ENCODE data around the gene DIP2B. TPM values are rescaled to one million over a fixed set of nuclear protein-coding genes. Genes with fewer than 3 reads are reported as not detected.

DIP2B gene
- total RNA-seq, 1 donor from 2014 or later: 37.1 TPM

GRCh38 chr12:50620109-50620977 lies 115.6 kb downstream of the DIP2B start:
- Histone ChIP-seq H2AFZ (replicated peaks) (no peak overlapping the region), H3K27me3 (no peaks in the 10 kb centered on the region), H3K9ac (no peak overlapping the region), H3K36me3 (no peaks in the 10 kb centered on the region), H3K27ac (peak overlapping the region; percentile 93), H3K4me3 (no peak overlapping the region), H3F3A (ENCODE audit: low read depth) (peaks cover 29% of the 10 kb centered on the region), H3K79me2 (ENCODE audit: low read depth) (peaks cover 73% of the 10 kb centered on the region), H4K20me1 (ENCODE audit: low read depth) (peaks cover 13% of the 10 kb centered on the region), H3K4me2 (peak overlapping the region; percentile 71), H3K9me3 (ENCODE audit: low read depth) (no peaks in the 10 kb centered on the region), H3K4me1 (peaks cover 41% of the 10 kb centered on the region)
- no peaks in the 10 kb centered on the region for H3K36me3 Mint-ChIP-seq
- H3K4me1 Mint-ChIP-seq: peaks cover 28% of the 10 kb centered on the region
- DNase-seq (ENCODE audit: low spot score): peak; percentile 55
- TF ChIP-seq EZH2 (IDR thresholded peaks at IDR 0.05) (no peak), EZH2phosphoT487 (IDR thresholded peaks at IDR 0.05) (no peak)
- peak overlapping the region; percentile 84 for H3K27ac Mint-ChIP-seq
- no peaks in the 10 kb centered on the region for H3K9me3 Mint-ChIP-seq
- no peak overlapping the region for H3K4me3 Mint-ChIP-seq
- peaks cover 3% of the 10 kb centered on the region for H3K27me3 Mint-ChIP-seq (ENCODE audit: insufficient read depth, low read depth)

DNA sequence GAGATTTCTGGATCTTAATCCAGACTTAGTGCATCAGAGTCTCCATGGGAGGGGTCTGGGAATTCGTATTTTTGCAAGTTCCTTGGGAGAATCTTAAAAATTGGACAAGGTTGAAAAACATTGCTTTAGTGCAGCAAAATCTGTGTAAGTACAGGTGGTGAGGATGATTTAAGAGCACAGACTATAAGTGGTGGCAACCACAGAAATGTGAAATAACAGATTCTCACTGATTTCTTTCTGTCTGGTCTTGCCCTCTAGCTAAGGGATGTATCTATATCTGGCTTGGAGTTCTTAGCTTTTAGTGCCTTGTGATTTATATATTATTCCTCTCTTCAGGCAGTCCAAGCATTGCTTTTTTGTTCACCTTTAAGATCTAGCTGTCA lies 116.2 kb downstream of the DIP2B start:
- TF ChIP-seq, protein P1, sequence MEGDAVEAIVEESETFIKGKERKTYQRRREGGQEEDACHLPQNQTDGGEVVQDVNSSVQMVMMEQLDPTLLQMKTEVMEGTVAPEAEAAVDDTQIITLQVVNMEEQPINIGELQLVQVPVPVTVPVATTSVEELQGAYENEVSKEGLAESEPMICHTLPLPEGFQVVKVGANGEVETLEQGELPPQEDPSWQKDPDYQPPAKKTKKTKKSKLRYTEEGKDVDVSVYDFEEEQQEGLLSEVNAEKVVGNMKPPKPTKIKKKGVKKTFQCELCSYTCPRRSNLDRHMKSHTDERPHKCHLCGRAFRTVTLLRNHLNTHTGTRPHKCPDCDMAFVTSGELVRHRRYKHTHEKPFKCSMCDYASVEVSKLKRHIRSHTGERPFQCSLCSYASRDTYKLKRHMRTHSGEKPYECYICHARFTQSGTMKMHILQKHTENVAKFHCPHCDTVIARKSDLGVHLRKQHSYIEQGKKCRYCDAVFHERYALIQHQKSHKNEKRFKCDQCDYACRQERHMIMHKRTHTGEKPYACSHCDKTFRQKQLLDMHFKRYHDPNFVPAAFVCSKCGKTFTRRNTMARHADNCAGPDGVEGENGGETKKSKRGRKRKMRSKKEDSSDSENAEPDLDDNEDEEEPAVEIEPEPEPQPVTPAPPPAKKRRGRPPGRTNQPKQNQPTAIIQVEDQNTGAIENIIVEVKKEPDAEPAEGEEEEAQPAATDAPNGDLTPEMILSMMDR (IDR thresholded peaks at IDR 0.05): no peak
- TF ChIP-seq EZH2 (IDR thresholded peaks at IDR 0.05) (no peak), EZH2phosphoT487 (IDR thresholded peaks at IDR 0.05) (no peak)
- no peak overlapping the region for H3K4me3 Mint-ChIP-seq
- peak overlapping the region; percentile 61 for H3K27ac Mint-ChIP-seq
- peaks cover 3% of the 10 kb centered on the region for H3K27me3 Mint-ChIP-seq (ENCODE audit: insufficient read depth, low read depth)
- no peaks in the 10 kb centered on the region for H3K9me3 Mint-ChIP-seq
- no peaks in the 10 kb centered on the region for H3K36me3 Mint-ChIP-seq
- no peak overlapping the region for H3K9ac ChIP-seq
- no peaks in the 10 kb centered on the region for H3K36me3 ChIP-seq
- peak overlapping the region; percentile 71 for H3K4me2 ChIP-seq
- no peaks in the 10 kb centered on the region for H3K27me3 ChIP-seq
- no peak for DNase-seq (ENCODE audit: low spot score)
- peaks cover 69% of the 10 kb centered on the region for H3K79me2 ChIP-seq (ENCODE audit: low read depth)
- no peak overlapping the region for H2AFZ ChIP-seq (replicated peaks)
- H3K9me3 ChIP-seq (ENCODE audit: low read depth): no peaks in the 10 kb centered on the region
- peak overlapping the region; percentile 93 for H3K27ac ChIP-seq
- H4K20me1 ChIP-seq (ENCODE audit: low read depth): peaks cover 13% of the 10 kb centered on the region
- peaks cover 29% of the 10 kb centered on the region for H3F3A ChIP-seq (ENCODE audit: low read depth)
- peaks cover 41% of the 10 kb centered on the region for H3K4me1 ChIP-seq
- H3K4me3 ChIP-seq: peak overlapping the region; percentile 29
- H3K4me1 Mint-ChIP-seq: peaks cover 32% of the 10 kb centered on the region

- TF ChIP-seq EZH2phosphoT487 (IDR thresholded peaks at IDR 0.05) (no peak), EZH2 (IDR thresholded peaks at IDR 0.05) (no peak)
- TF ChIP-seq, protein P1 (IDR thresholded peaks at IDR 0.05): no peak
- Mint-ChIP-seq H3K27ac (peak overlapping the region; percentile 13), H3K27me3 (ENCODE audit: insufficient read depth, low read depth) (peaks cover 3% of the 10 kb centered on the region), H3K36me3 (peaks cover 1% of the 10 kb centered on the region), H3K4me3 (no peak overlapping the region), H3K9me3 (no peaks in the 10 kb centered on the region), H3K4me1 (peaks cover 35% of the 10 kb centered on the region)
- Histone ChIP-seq H3K27me3 (no peaks in the 10 kb centered on the region), H3K4me3 (peak overlapping the region; percentile 29), H3K9me3 (ENCODE audit: low read depth) (no peaks in the 10 kb centered on the region), H3K79me2 (ENCODE audit: low read depth) (peaks cover 63% of the 10 kb centered on the region), H3K36me3 (no peaks in the 10 kb centered on the region), H2AFZ (replicated peaks) (no peak overlapping the region), H3K27ac (peak overlapping the region; percentile 93), H3F3A (ENCODE audit: low read depth) (peaks cover 29% of the 10 kb centered on the region), H4K20me1 (ENCODE audit: low read depth) (peaks cover 13% of the 10 kb centered on the region), H3K4me2 (peak overlapping the region; percentile 71), H3K4me1 (peaks cover 41% of the 10 kb centered on the region), H3K9ac (no peak overlapping the region)
- DNase-seq (ENCODE audit: low spot score): peak; percentile 73
Observed at GRCh38 chr12:50621399-50622300, 116.9 kb downstream of the DIP2B start.

Data from neural progenitor cell (in vitro differentiated cells).